Naive thymus-derived CD8-positive, alpha-beta T cell (primary cell): Measurements from ENCODE around the gene UBXN10. TPM values are rescaled to one million over a fixed set of nuclear protein-coding genes. Genes with fewer than 3 reads are reported as not detected.

Experiments
- ATAC-seq, 2 donors: fragments of 150-1000 bp; cut with Tn5 transposase in 1 of 2; sonication (Bioruptor Pico), chemical (Tn5 transposase) in 1 of 2; 1 replicate in 1 of 2; 2 replicates in 1 of 2; pipeline ENCODE4 v1.10.0; 2021; ENCODE audit warnings: mild to moderate bottlenecking in 2 of 2, moderate library complexity in 2 of 2
- POLR2A ChIA-PET: fragments of 350-600 bp; sonication (Branson Sonifier 250); formaldehyde crosslinking; loops from one replicate; lab custom pipeline; 2021; ENCODE audit warnings: antibody characterized with exemption; lab: Charles Lee
- DNase-seq, 10 donors: peaks; one replicate each; pipeline versions ENCODE4 v3.0.0 to v3.0.0-alpha.2; 2020 to 2022
- H3K27ac Mint-ChIP-seq, 10 donors: one replicate each; pipeline ENCODE4 v1.8.0; 2020 to 2022; ENCODE audit warnings: mild to moderate bottlenecking in 10 of 10, mixed read lengths in 10 of 10, moderate library complexity in 4 of 10, inconsistent platforms in 1 of 10
- H3K27me3 Mint-ChIP-seq, 5 donors: one replicate each; pipeline ENCODE4 v1.8.0; 2021 to 2022; ENCODE audit warnings: mixed read lengths in 5 of 5
- H3K36me3 Mint-ChIP-seq, 3 donors: one replicate each; pipeline ENCODE4 v1.8.0; 2020 to 2022; ENCODE audit warnings: mixed read lengths in 3 of 3, mild to moderate bottlenecking in 2 of 3, inconsistent platforms in 1 of 3
- H3K4me1 Mint-ChIP-seq, 4 donors: one replicate each; pipeline ENCODE4 v1.8.0; 2021 to 2022; ENCODE audit warnings: mixed read lengths in 4 of 4
- H3K4me3 Mint-ChIP-seq, 10 donors: one replicate each; pipeline ENCODE4 v1.8.0; 2020 to 2022; ENCODE audit warnings: mild to moderate bottlenecking in 10 of 10, mixed read lengths in 10 of 10, moderate library complexity in 6 of 10, inconsistent platforms in 1 of 10
- H3K9me3 Mint-ChIP-seq, 9 donors: one replicate each; pipeline ENCODE4 v1.8.0; 2020 to 2022; ENCODE audit warnings: mixed read lengths in 9 of 9, mild to moderate bottlenecking in 3 of 9, inconsistent platforms in 1 of 9, moderate library complexity in 1 of 9
- polyA plus RNA-seq, 3 donors: library from polyadenylated mRNA; unstranded; fragments of 300-500 nt; fragmentation: Illumina TruSeq; gene quantifications; one replicate each; pipeline ENCODE4 v1.2.3, GENCODE V29; 2021
- total RNA-seq, 8 experiments: library from RNA in 2 of 8; stranded (reverse) in 2 of 8; gene quantifications; one replicate each; pipeline ENCODE4 v1.2.3 and lab custom pipeline; 2021 to 2026

The UBXN10 gene
- total and polyA plus RNA-seq, 5 experiments from 2014 or later: 0.04 to 0.30 (median 0.07) TPM; not detected in 2

- Mint-ChIP-seq H3K27me3 (peaks cover 0 to 9% (median 2%) of the 10 kb centered on the region in 5 donors), H3K4me3 (no peak overlapping the region), H3K9me3 (no peaks in the 10 kb centered on the region), H3K36me3 (no peaks in the 10 kb centered on the region), H3K27ac (peak overlapping the region in 1 of 10 donors; percentile 16), H3K4me1 (peaks cover 24 to 36% (median 34%) of the 10 kb centered on the region in 4 donors)
- no peak for ATAC-seq
- POLR2A ChIA-PET: no interaction called here
- no peak for DNase-seq
Measured at GRCh38 chr1:20189664-20190063, 3.8 kb downstream of the UBXN10 start.

- no peaks in the 10 kb centered on the region for H3K36me3 Mint-ChIP-seq
- DNase-seq: no peak
- POLR2A ChIA-PET: no interaction called here
- peaks cover 23 to 32% (median 27%) of the 10 kb centered on the region in 4 donors for H3K4me1 Mint-ChIP-seq
- H3K27me3 Mint-ChIP-seq: peaks cover 4 to 14% (median 8%) of the 10 kb centered on the region in 5 donors
- no peak overlapping the region for H3K27ac Mint-ChIP-seq
- no peaks in the 10 kb centered on the region for H3K9me3 Mint-ChIP-seq
- ATAC-seq: no peak
- no peak overlapping the region for H3K4me3 Mint-ChIP-seq
Measured at GRCh38 chr1:20190256-20191160, 4.6 kb downstream of the UBXN10 start.

GRCh38 chr1:20191266-20191825 is 5.5 kb downstream of the UBXN10 start:
- H3K9me3 Mint-ChIP-seq: no peaks in the 10 kb centered on the region
- no peak for ATAC-seq
- no peak for DNase-seq
- H3K36me3 Mint-ChIP-seq: no peaks in the 10 kb centered on the region
- H3K4me3 Mint-ChIP-seq: no peak overlapping the region
- H3K27ac Mint-ChIP-seq: no peak overlapping the region
- peaks cover 21 to 29% (median 23%) of the 10 kb centered on the region in 4 donors for H3K4me1 Mint-ChIP-seq
- H3K27me3 Mint-ChIP-seq: peaks cover 5 to 14% (median 10%) of the 10 kb centered on the region in 5 donors
- POLR2A ChIA-PET: no interaction called here

- H3K9me3 Mint-ChIP-seq: no peaks in the 10 kb centered on the region
- peaks cover 13 to 20% (median 13%) of the 10 kb centered on the region in 4 donors for H3K4me1 Mint-ChIP-seq
- no peak for DNase-seq
- POLR2A ChIA-PET: no interaction called here
- H3K27me3 Mint-ChIP-seq: peaks cover 9 to 22% (median 14%) of the 10 kb centered on the region in 5 donors
- ATAC-seq: no peak
- H3K36me3 Mint-ChIP-seq: no peaks in the 10 kb centered on the region
- no peak overlapping the region for H3K27ac Mint-ChIP-seq
- no peak overlapping the region for H3K4me3 Mint-ChIP-seq
Measured at GRCh38 chr1:20192364-20192763, 6.5 kb downstream of the UBXN10 start.

- DNase-seq (no peak), ATAC-seq (no peak)
- POLR2A ChIA-PET: no interaction called here
- no peak overlapping the region for H3K4me3 Mint-ChIP-seq
- H3K9me3 Mint-ChIP-seq: no peaks in the 10 kb centered on the region
- no peak overlapping the region for H3K27ac Mint-ChIP-seq
- H3K27me3 Mint-ChIP-seq: peaks cover 9 to 25% (median 14%) of the 10 kb centered on the region in 5 donors
- no peaks in the 10 kb centered on the region for H3K36me3 Mint-ChIP-seq
- peaks cover 7 to 14% (median 10%) of the 10 kb centered on the region in 4 donors for H3K4me1 Mint-ChIP-seq
Measured at GRCh38 chr1:20192871-20193411, 7.0 kb downstream of the UBXN10 start.

GRCh38 chr1:20194224-20194623 is 8.3 kb downstream of the UBXN10 start:
- Mint-ChIP-seq H3K27me3 (peaks cover 6 to 25% (median 14%) of the 10 kb centered on the region in 5 donors), H3K9me3 (no peaks in the 10 kb centered on the region), H3K36me3 (no peaks in the 10 kb centered on the region), H3K4me1 (peaks cover 0 to 6% (median 2%) of the 10 kb centered on the region in 4 donors), H3K27ac (no peak overlapping the region), H3K4me3 (no peak overlapping the region)
- POLR2A ChIA-PET: no interaction called here
- ATAC-seq: no peak
- DNase-seq: no peak

- peak; percentile 31 to 80 (median 59) for DNase-seq
Measured at GRCh38 chr1:20194757-20195461, 9.0 kb downstream of the UBXN10 start.

GRCh38 chr1:20195462-20195780 is 9.5 kb downstream of the UBXN10 start:
- Mint-ChIP-seq H3K9me3 (no peaks in the 10 kb centered on the region), H3K27me3 (peaks cover 9 to 33% (median 18%) of the 10 kb centered on the region in 5 donors), H3K36me3 (no peaks in the 10 kb centered on the region), H3K4me1 (peaks cover 0 to 6% (median 2%) of the 10 kb centered on the region in 4 donors), H3K27ac (no peak overlapping the region), H3K4me3 (no peak overlapping the region)
- POLR2A ChIA-PET: no interaction called here
- no peak for ATAC-seq
- no peak for DNase-seq

More at GRCh38 chr1:20194757-20195461, 9.0 kb downstream of the UBXN10 start:
- Mint-ChIP-seq H3K4me3 (no peak overlapping the region), H3K9me3 (no peaks in the 10 kb centered on the region), H3K27me3 (peaks cover 8 to 28% (median 17%) of the 10 kb centered on the region in 5 donors), H3K27ac (no peak overlapping the region), H3K36me3 (no peaks in the 10 kb centered on the region), H3K4me1 (peaks cover 0 to 6% (median 2%) of the 10 kb centered on the region in 4 donors)
- POLR2A ChIA-PET: no interaction called here
- ATAC-seq: peak; percentile 67 to 76

GRCh38 chr1:20197329-20197791 is 11.5 kb downstream of the UBXN10 start:
- H3K4me1 Mint-ChIP-seq: peaks cover 0 to 6% (median 2%) of the 10 kb centered on the region in 4 donors
- H3K27me3 Mint-ChIP-seq: peaks cover 12 to 42% (median 17%) of the 10 kb centered on the region in 5 donors

GRCh38 chr1:20198296-20198695 is 12.4 kb downstream of the UBXN10 start:
- no peak for ATAC-seq
- H3K27me3 Mint-ChIP-seq: peaks cover 12 to 51% (median 17%) of the 10 kb centered on the region in 5 donors
- H3K9me3 Mint-ChIP-seq: no peaks in the 10 kb centered on the region
- no peak overlapping the region for H3K4me3 Mint-ChIP-seq
- no peak overlapping the region for H3K27ac Mint-ChIP-seq
- no peak for DNase-seq
- POLR2A ChIA-PET: no interaction called here
- peaks cover 0 to 6% (median 2%) of the 10 kb centered on the region in 4 donors for H3K4me1 Mint-ChIP-seq
- no peaks in the 10 kb centered on the region for H3K36me3 Mint-ChIP-seq

More at GRCh38 chr1:20197329-20197791, 11.5 kb downstream of the UBXN10 start:
- no peaks in the 10 kb centered on the region for H3K36me3 Mint-ChIP-seq
- DNase-seq (no peak), ATAC-seq (no peak)
- H3K27ac Mint-ChIP-seq: no peak overlapping the region
- H3K9me3 Mint-ChIP-seq: no peaks in the 10 kb centered on the region
- no peak overlapping the region for H3K4me3 Mint-ChIP-seq
- POLR2A ChIA-PET: no interaction called here

GRCh38 chr1:20198918-20199317 is 13.0 kb downstream of the UBXN10 start:
- Mint-ChIP-seq H3K36me3 (no peaks in the 10 kb centered on the region), H3K9me3 (no peaks in the 10 kb centered on the region), H3K27ac (no peak overlapping the region), H3K27me3 (peaks cover 14 to 57% (median 17%) of the 10 kb centered on the region in 5 donors), H3K4me3 (no peak overlapping the region), H3K4me1 (peaks cover 0 to 6% (median 2%) of the 10 kb centered on the region in 4 donors)
- no peak for DNase-seq
- POLR2A ChIA-PET: no interaction called here
- ATAC-seq: no peak

- ATAC-seq: no peak
- no peak overlapping the region for H3K27ac Mint-ChIP-seq
- H3K4me1 Mint-ChIP-seq: peaks cover 0 to 6% (median 2%) of the 10 kb centered on the region in 4 donors
- no peak overlapping the region for H3K4me3 Mint-ChIP-seq
- DNase-seq: no peak
- H3K9me3 Mint-ChIP-seq: no peaks in the 10 kb centered on the region
- H3K36me3 Mint-ChIP-seq: no peaks in the 10 kb centered on the region
- H3K27me3 Mint-ChIP-seq: peaks cover 12 to 62% (median 17%) of the 10 kb centered on the region in 5 donors
- POLR2A ChIA-PET: no interaction called here
Measured at GRCh38 chr1:20199403-20199802, 13.5 kb downstream of the UBXN10 start.
